Panc1 (cell line): Measurements from ENCODE around the gene GRID2IP.

ENCODE experiments used
- CTCF ChIP-seq: fragments of 450-650 bp; IDR thresholded peaks from 2 replicates; pipeline ENCODE4 v1.5.1; 2017; ENCODE audit warnings: mild to moderate bottlenecking
- POLR2AphosphoS5 ChIP-seq: IDR thresholded peaks from 2 replicates; pipeline ENCODE4 v1.6.1; 2012; ENCODE audit warnings: mild to moderate bottlenecking, low read depth, low read length, moderate library complexity
- REST ChIP-seq, 2 experiments: IDR thresholded peaks; 2 replicates each; pipeline ENCODE4 v1.6.1; 2011 to 2012; ENCODE audit warnings: low read depth in 2 of 2, control low read depth in 1 of 2, low read length in 1 of 2, mild to moderate bottlenecking in 1 of 2, moderate library complexity in 1 of 2; ENCODE audit not compliant: insufficient read depth in 1 of 2
- SIN3A ChIP-seq: IDR thresholded peaks from 2 replicates; pipeline ENCODE4 v1.6.1; 2012; ENCODE audit warnings: low read depth, mild to moderate bottlenecking, low read length, moderate library complexity, borderline replicate concordance; ENCODE audit not compliant: insufficient read depth
- TCF7L2 ChIP-seq: IDR thresholded peaks from 2 replicates; pipeline ENCODE4 v1.6.1; 2011; ENCODE audit warnings: mild to moderate bottlenecking, low read depth, low read length, inconsistent platforms

GRCh38 chr7:6530626-6531491 is 20.4 kb downstream of the GRID2IP start:
- TF ChIP-seq CTCF (no peak), REST (IDR thresholded peaks at IDR 0.05; ENCODE audit: insufficient read depth in 1 of 2, low read depth in 2 of 2, low read length in 1 of 2) (no peak), POLR2AphosphoS5 (no peak), SIN3A (no peak), TCF7L2 (no peak)
